ENCODE data around the gene VANGL2. TPM values are rescaled to one million over a fixed set of nuclear protein-coding genes. Genes with fewer than 3 reads are reported as not detected.

The VANGL2 gene
- total and polyA plus RNA-seq, 9 of the 15 experiments (the other 6 are each of a cell fraction or from before 2014, with no cell fraction given): 0.28 to 4.0 (median 0.98) TPM

DNA sequence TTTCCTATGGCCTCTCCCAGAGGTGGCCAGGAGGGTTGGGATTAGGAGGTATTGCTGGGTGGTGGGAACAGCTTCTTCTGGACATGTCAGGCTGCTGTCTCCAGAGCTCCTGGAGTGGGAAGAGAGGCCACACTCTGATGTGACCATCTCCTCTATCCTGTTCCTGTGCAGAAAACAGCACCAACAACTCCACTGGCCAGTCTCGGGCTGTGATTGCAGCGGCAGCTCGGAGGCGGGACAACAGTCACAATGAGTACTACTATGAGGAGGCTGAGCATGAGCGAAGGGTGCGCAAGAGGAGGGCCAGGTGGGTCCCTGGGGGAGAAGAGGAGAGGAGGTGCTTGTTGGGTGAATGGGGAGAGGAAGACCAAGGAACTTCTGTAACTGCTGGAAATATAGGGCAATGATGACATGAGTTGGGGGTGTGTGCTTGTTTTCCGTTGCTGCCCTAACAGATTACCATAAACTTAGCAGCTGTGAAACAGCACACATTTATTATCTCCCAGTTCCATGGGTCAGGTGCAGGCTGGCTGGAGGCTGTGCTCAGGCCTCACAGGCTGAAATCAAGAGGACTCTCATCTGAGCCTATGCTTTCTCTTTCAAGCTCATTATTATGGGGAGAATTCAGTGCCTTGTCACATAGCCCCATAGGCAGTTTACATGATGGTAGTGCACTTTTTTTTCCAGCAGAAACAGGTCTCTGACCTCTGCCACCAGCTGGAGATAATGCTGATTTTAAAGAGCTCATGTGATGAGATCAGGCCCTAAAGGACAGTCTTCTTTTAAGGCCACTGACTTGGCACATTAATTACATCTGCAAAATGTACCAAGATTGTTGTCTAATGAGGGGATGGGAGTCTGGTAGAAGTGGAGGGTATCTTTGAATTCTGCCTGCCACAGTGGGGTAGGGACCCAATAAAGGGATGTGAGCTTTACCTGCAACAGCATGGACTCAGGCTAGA, 20.8 kb downstream of the VANGL2 start (continued):
- TF ChIP-seq, protein P1, sequence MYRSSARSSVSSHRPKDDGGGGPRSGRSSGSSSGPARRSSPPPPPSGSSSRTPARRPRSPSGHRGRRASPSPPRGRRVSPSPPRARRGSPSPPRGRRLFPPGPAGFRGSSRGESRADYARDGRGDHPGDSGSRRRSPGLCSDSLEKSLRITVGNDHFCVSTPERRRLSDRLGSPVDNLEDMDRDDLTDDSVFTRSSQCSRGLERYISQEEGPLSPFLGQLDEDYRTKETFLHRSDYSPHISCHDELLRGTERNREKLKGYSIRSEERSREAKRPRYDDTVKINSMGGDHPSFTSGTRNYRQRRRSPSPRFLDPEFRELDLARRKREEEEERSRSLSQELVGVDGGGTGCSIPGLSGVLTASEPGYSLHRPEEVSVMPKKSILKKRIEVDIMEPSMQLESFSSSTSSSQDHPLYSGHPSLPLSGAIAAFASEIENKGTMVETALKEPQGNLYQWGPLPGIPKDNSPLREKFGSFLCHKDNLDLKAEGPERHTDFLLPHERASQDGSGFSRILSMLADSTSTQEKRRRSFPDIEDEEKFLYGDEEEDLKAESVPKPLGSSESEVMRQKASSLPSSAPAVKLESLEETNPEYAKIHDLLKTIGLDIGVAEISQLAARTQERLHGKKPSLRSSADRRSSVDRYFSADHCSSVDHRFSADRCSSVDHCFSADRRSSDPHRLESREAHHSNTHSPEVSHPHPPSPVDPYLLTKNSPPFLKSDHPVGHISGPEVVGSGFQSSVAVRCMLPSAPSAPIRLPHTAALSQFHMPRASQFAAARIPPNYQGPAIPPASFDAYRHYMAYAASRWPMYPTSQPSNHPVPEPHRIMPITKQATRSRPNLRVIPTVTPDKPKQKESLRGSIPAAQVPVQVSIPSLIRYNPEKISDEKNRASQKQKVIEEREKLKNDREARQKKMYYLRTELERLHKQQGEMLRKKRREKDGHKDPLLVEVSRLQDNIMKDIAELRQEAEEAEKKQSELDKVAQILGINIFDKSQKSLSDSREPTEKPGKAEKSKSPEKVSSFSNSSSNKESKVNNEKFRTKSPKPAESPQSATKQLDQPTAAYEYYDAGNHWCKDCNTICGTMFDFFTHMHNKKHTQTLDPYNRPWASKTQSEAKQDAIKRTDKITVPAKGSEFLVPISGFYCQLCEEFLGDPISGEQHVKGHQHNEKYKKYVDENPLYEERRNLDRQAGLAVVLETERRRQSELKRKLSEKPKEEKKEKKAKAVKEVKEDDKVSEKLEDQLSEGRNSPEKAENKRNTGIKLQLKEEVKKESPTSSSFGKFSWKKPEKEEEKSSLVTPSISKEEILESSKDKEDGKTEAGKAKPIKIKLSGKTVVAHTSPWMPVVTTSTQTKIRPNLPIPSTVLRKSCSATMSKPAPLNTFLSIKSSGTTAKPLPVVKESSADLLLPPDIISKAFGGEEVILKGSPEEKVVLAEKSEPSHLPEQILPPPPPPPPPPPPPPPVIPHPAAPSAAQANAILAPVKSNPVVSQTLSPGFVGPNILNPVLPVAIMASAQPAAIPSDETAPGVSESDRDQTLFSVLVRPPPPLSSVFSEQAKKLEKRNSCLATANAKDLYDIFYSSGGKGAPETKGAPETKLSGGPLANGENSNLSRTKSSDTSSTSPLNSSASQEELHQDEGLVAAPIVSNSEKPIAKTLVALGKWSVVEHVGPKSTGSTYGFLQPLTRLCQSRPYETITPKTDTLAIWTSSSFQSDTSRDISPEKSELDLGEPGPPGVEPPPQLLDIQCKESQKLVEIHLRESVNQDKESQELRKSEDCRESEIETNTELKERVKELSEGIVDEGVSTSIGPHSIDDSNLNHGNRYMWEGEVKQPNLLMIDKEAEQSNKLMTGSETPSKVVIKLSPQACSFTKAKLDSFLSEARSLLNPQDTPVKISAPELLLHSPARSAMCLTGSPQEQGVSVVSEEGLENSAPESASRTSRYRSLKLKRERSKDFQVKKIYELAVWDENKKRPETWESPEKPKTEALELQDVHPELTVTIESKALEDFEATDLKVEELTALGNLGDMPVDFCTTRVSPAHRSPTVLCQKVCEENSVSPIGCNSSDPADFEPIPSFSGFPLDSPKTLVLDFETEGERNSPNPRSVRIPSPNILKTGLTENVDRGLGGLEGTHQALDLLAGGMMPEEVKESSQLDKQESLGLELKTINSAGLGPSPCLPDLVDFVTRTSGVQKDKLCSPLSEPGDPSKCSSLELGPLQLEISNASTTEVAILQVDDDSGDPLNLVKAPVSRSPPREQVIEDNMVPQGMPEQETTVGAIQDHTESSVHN (IDR thresholded peaks at IDR 0.05; ENCODE audit: borderline replicate concordance in 1 of 2, low read depth in 1 of 2): 0 out of 4 replicates have a peak, but pooled peaks of 1 of the 2 experiments have one; percentile 36
- TF ChIP-seq, protein P2, sequence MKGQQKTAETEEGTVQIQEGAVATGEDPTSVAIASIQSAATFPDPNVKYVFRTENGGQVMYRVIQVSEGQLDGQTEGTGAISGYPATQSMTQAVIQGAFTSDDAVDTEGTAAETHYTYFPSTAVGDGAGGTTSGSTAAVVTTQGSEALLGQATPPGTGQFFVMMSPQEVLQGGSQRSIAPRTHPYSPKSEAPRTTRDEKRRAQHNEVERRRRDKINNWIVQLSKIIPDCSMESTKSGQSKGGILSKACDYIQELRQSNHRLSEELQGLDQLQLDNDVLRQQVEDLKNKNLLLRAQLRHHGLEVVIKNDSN (CRISPR knock-in tag; IDR thresholded peaks at IDR 0.05): 0 out of 2 replicates have a peak, but pooled peaks have one; percentile 30
- TF ChIP-seq ELF4 (CRISPR knock-in tag; IDR thresholded peaks at IDR 0.05) (no peak), SAP30 (IDR thresholded peaks at IDR 0.05; ENCODE audit: borderline replicate concordance, insufficient read depth, low read depth, low read length, poor library complexity, severe bottlenecking) (no peak), ZZZ3 (IDR thresholded peaks at IDR 0.05) (no peak), MCM2 (IDR thresholded peaks at IDR 0.05; ENCODE audit: low read depth) (no peak), ZNF408 (CRISPR knock-in tag; IDR thresholded peaks at IDR 0.05; ENCODE audit: low read depth) (no peak), KAT7 (CRISPR knock-in tag; IDR thresholded peaks at IDR 0.05; ENCODE audit: borderline replicate concordance) (no peak), NFE2 (IDR thresholded peaks at IDR 0.05; ENCODE audit: low read depth) (no peak), ARNT (IDR thresholded peaks at IDR 0.05) (no peak), XRCC3 (IDR thresholded peaks at IDR 0.05) (no peak), TEAD2 (tag; IDR thresholded peaks at IDR 0.05) (no peak)
- TF ChIP-seq, protein P3, sequence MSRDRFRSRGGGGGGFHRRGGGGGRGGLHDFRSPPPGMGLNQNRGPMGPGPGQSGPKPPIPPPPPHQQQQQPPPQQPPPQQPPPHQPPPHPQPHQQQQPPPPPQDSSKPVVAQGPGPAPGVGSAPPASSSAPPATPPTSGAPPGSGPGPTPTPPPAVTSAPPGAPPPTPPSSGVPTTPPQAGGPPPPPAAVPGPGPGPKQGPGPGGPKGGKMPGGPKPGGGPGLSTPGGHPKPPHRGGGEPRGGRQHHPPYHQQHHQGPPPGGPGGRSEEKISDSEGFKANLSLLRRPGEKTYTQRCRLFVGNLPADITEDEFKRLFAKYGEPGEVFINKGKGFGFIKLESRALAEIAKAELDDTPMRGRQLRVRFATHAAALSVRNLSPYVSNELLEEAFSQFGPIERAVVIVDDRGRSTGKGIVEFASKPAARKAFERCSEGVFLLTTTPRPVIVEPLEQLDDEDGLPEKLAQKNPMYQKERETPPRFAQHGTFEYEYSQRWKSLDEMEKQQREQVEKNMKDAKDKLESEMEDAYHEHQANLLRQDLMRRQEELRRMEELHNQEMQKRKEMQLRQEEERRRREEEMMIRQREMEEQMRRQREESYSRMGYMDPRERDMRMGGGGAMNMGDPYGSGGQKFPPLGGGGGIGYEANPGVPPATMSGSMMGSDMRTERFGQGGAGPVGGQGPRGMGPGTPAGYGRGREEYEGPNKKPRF (IDR thresholded peaks at IDR 0.05; ENCODE audit: low read depth, low read length): no peak
- TF ChIP-seq, protein P4, sequence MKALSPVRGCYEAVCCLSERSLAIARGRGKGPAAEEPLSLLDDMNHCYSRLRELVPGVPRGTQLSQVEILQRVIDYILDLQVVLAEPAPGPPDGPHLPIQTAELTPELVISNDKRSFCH (CRISPR knock-in tag; IDR thresholded peaks at IDR 0.05): no peak
- TF ChIP-seq, protein P4 (tag; IDR thresholded peaks at IDR 0.05): no peak

Measured in K562 (cell line).